SIG-M5 treated with dmso at 0.1 percent for 504 hours (cell line): Measurements from ENCODE around the gene DENND6B.
"Not testable (repeated sequence)": the region's sequence is repeated elsewhere in the genome, so short reads cannot be mapped to it uniquely, and the experiment has no call there.

Source experiments
- DNase-seq: peaks from one replicate; lab custom pipeline; 2025; ENCODE audit not compliant: unreplicated experiment; lab: John Stamatoyannopoulos, UW

DENND6B gene

DNA sequence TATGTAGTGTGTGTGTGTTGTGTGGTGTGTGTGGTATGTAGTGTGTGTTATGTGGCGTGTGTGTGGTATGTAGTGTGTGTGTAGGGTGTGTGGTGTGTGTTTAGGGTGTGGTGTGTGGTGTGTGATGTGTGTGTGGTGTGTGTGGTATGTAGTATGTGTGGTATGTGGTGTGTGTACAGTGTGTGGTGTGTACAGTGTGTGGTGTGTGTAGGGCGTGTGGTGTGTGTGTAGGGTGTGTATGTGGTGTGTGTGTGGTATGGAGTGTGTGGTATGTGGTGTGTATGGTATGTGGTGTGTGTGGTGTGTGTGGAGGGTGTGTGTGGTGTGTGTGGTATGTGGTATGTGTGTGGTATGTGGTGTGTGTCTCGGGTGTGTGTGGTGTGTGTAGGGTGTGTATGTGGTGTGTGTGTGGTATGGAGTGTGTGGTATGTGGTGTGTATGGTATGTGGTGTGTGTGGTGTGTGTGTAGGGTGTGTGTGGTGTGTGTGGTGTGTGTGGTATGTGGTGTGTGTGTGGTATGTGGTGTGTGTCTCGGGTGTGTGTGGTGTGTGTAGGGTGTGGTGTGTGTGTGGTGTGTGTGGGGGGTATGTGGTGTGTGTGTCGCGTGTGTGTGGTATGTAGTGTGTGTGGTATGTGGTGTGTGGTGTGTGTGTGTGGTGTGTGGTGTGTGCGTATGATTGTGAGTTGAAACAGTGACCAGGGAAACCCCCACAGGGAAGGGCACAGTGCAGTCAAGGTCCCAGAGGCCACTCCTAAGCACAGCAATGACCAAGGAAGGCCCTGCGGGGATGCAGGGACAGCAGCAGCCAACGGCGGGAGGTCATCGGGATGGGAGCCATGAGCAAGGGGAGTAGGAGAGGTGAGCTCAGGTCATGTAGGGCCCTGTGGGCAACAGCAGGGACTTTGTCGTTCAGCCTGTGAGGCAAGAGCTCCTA, 13.4 kb upstream of the DENND6B start:
- DNase-seq, result no peak

GRCh38 chr22:50338860-50339462, 12.1 kb upstream of the DENND6B start:
- DNase-seq, result no peak

GRCh38 chr22:50338042-50338573, 11.3 kb upstream of the DENND6B start:
- DNase-seq, result no peak

GRCh38 chr22:50337262-50338041, 10.6 kb upstream of the DENND6B start:
- DNase-seq, result no peak

DNA sequence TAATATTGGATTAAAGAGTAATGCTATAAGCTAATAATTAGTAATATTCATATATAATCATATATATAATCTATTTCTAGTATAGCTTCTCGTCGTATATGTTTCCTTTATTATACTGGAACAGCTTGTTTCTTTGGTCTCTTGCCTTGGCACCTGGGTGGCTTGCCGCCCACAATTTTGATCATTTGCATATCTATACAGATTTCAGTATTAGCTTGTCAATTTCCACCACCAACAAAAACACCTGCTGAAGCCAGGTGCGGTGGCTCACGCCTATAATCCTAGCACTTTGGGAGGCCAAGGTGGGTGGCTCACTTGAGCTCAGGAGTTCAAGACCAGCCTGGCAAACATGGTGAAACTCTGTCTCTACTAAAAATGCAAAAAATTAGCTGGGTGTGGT, 7.6 kb upstream of the DENND6B start:
- DNase-seq, result not testable (repeated sequence)

GRCh38 chr22:50329236-50329635, 2.4 kb upstream of the DENND6B start:
- DNase-seq, result no peak

DNA sequence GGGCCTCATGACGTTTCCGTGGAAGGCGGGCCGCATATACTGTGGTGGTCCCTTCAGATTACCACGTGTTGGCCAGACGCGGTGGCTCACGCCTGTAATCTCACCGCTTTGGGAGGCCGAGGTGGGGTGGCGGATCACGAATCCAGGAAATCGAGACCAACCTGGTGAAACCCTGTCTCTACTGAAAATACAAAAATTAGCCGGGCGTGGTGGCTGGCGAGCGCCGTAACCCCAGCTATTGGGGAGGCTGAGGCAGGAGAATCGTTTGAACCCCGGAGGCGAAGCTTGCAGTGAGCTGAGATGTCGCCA, 853 bp upstream of the DENND6B start:
- DNase-seq, result no peak

DNA sequence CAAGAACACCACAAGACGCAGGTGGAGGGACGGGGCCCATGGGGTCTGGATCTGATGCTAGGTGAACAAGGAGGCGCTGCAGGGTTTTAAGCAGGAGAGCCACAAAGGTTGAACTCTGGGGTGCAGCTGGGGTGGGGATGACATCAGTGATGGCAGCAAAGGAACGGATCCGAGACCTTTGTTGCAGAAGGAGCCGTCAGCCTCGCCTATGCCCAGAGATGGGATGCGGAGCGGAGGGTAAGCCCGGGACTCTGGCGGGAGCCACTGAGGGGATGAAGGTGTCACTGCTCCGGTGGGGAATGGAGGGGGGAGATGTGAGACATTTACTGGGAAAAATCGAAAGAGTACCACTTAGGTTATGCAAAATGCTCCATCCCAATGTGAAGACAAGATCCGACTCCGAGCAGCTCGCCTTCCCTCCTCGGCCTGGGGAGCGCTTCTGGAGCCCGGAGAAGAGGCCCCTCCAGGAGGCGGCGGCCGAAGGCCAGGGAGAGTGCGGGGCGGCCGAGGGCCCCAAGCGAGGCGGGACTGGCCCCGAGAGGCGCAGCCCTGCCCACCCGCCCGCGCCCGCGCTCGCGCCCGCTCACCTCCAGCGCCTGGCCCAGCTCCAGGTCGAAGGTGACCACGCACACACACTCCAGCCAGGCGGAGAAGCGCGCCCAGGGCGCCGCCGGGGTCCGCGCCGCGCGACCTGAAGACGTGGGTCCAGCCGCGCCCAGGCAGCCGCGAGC, 422 bp downstream of the DENND6B start:
- no peak for DNase-seq

- no peak for DNase-seq
Measured at GRCh38 chr22:50325444-50326224, 1.2 kb downstream of the DENND6B start.

- no peak for DNase-seq
Measured at GRCh38 chr22:50323900-50324299, 2.9 kb downstream of the DENND6B start.

DNA sequence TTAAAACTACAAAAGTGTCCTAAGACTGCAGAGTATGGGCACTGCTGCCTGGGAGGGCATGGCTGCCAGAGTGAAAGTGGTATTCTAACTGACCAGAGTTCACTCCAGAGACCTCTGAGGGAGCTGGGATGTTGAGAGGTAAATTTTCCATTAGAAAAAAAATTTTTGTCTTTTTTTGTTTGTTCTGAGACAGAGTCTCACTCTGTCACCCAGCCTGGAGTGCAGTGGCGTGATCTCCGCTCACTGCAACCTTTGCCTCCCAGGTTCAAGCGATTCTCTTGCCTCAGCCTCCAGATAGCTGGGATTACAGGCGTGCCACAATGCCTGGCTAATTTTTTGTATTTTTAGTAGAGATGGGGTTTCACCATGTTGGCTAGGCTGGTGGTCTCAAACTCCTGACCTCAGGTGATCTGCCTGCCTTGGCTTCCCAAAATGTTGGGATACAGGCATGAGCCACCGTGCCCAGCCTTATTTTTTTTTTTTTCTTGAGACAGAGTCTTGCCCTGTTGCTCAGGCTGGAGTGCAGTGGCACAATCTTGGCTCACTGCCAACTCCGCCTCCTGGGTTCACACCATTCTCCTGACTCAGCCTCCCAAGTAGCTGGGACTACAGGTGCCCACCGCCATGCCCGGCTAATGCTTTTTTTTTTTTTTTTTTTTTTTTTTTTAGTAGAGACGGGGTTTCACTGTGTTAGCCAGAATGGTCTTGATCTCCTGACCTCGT, 4.3 kb downstream of the DENND6B start:
- not testable (repeated sequence) for DNase-seq

DNA sequence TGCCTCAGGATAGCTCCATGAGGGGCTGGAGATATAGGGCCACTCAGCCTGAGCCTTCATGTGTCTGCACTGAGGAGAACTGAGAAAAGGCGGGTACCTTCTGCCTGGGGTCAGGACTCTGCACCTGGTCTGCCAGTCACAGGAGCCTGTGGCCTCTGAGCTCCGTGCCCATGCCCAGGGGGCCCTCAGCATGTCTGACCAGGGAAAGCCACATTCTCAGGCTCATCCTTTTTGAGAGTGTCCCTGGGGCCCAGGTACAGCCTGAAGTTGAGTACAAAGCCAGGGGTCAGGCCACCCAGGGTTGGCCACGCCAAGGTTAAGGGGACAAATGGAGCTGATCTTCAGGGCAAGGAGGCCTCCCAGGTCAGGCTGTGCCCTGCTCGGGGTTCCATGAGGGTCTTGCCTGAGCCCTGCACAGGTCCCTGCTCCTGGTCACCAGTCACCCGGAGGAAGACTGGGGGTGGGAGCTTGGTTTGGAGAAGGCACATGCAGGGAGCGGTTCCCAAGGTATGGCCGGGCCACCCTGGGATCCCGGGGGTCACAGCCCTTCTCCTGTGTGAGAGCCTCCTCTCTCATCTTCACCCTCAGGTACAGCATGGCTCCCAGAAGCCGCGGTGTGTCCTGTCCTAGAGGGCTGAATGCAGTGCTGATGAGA, 6.0 kb downstream of the DENND6B start:
- no peak for DNase-seq

GRCh38 chr22:50320116-50320515, 6.7 kb downstream of the DENND6B start:
- no peak for DNase-seq

GRCh38 chr22:50319503-50319951, 7.3 kb downstream of the DENND6B start:
- DNase-seq, result no peak

- no peak for DNase-seq
Measured at GRCh38 chr22:50318698-50319411, 8.0 kb downstream of the DENND6B start.

DNA sequence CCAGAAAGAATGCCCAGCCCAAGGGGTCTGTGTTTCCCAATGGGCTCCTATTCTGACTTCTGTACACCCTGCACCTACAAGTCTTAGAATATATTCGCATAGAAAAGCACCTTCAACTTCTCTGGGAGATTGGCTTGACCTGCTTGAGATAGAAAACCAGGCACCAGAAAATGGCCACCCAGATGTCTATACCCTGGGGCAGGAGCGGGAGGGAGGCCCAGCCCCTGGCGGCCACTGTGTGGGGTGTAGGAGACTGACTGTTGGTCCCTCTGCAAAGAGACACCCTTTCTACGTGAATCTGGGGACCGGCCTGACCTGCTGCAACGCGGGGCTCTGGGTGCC, 8.5 kb downstream of the DENND6B start:
- DNase-seq, result no peak

DNA sequence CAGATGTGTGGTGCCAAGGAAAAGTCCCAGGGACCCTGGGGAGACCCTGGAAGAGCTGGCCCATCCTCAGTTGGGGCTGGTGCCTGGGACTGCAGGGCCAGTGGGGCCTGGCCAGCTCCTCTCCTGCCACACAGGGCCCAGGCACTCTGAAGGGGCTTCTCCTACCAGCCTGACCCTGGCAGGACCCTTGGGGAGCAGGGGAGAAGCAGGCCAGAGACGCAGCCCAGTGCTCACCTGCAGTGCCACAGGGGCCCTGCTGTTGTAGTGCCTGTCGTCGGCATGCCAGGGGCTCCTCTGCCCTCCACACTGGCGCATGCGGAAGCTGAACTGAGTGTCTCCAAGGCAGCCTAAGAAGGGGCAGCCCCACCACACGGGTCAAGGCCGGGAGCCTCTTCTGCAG, 9.1 kb downstream of the DENND6B start:
- no peak for DNase-seq

DNA sequence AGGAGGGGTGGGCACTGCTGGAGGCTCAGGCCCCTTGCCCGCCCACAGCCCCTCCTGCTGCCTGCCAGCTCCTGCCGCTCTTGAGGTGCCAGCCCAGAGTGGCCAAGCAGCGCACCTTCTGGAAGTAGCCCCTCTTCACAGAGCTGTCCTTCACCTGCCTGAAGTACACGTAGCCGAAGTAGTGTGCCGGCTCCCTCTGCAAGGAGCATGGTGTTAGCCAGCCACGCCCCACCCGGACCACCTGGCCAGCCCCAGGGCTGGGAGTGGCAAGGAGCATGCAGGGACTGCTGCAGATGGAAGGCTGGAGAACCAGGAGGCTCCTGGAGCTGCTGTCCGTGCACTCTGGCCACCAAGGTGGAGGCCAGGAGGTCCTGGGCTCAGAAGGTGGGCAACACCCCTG, 9.6 kb downstream of the DENND6B start:
- no peak for DNase-seq
